ENCODE measurements around the gene DDB1.
"Not testable (repeated sequence)": the region's sequence is repeated elsewhere in the genome, so short reads cannot be mapped to it uniquely, and the experiment has no call there.

Gene DDB1

DNA sequence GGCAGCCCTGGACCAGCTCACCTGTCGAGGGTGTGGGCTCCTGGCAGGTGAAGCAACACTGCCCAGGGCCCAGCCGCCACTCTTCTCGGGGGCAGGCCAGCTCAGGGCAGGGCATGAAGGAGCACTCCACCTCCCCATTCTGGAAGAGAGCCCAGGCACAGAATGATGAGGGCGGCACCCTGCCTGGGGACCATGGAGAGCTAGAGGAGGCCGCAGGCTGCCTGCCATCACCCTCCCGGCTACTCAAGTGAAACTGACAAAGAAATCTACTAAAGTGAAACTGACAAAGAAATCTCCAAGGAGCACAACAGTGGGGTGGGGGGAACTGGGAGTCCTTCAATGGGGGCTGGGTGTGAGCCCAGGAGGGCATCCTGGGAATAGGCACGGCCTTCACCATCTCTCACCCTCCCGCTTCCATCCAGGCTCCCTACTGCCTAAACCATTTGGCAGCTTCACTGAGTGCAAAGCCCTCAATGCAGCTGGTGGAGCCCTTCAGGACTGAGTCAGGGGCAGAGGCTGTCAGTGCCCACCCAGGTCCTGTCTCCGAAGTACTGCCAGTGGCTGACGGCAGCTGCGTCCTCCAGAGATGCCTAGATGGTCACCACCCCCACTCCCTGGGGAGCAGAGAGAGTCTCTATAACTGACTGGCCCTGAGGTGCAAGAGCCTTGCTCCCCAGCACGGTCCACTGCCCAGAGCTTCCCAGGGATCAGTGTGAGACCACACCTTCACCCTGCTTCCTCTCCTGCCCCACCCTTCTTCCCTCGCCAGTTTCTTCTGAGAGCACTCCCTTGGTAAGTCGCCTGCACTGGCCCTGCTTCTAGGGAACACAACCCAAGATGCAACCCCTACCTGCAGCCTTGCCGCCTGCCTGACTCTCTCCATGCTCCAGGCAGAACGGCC, 59.5 kb downstream of the DDB1 start:
- DNase-seq: peak in 41 of 58 donors; percentile 13 to 86 (median 50)

DNA sequence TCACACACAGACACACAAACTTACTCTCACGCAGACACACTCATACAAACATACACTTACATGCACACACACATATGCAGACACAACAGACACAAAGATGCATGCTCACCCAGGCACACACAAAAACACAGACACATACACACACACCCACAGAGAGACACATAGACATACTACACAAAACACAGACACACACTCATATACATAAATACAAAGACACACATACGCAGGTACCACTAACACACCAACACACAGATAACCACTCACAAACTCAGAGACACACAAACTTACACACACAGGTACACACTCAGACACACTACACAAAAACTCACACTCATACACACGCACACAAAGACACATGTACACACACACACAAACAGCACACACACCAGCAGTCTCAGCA, 60.2 kb downstream of the DDB1 start:
- no peak for DNase-seq

DNA sequence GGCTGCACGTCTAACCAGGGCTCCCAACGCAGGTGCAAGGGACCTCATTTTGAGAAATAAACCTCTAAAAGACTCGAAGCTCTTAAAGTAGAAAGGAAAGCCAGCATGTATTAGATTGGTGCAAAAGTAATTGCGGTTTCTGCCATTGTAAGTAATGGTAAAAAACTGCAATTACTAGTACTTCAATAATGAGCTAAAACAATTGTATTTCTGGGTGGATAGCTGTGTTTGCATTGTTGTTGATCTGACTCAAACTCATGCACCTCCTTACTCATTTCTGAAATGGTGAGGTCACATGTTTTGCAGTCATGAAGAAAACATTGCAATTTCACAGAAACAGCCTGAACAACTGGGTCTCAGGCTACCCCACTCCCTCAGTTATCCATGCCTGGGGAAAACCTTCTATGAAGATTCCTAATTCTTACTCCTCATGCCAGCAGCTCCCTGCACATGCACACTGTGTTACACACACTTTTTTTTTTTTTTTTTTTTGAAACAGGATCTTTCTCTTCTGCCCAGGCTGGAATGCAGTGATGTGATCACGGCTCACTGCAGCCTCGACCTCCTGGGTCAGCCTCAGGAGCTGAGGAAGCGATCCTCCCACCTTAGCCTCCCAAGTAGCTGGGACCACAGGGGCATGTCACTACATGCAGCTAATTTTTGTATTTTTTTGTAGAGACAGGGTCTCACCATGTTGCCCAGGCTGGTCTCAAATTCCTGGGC, 62.4 kb downstream of the DDB1 start:
- no peak for DNase-seq

DNA sequence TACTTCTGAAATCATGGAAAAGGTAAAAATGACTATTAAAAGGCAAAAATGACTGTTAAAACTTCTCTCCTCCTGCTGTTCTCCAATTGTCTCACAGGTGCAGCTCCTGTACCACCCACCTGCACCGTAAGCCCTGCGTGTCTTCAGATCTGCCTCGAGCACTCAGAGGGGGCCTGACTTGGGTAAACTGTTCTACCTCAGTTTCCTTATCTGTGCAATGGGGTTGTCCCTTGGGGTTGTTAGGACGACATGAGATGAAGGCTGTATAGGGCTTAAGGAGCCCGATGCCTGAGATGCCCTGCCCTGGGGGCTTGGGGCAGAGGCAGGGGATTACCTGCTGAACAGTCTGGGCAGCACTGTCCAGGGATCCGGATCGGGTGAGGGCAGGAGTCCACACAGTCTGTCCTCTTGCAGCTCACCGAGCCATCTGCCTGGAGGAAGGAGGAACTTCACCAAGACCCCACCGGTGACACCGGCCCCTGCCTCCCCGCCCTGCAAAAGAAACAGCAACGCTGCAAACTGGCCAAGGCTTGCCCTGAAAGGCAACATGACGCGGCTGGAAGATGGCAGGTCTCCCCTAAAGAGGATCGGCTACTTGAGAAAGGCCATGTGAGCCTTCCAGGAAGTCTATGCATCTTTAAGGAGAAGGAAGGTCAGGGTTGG, 64.2 kb downstream of the DDB1 start:
- DNase-seq: no peak

DNA sequence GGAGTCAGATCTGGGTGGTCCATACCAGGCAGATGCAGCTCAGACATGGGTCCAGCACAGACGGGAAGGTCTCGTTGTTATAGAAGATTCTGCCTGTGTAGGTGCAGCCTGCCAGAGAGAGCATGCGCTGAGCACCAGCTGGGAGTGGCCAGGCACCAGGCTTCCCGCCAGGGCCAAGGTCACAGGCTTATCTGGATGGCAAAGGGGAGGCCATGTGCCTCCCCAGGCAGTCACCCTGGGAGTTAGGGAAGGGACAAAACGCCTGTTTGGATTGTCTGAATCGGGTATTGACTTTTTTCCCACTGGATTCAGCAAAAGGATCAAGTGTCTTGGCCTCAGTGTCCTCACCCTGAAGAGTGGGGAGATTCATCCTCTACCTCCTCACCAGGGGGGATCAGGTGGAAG, 65.5 kb downstream of the DDB1 start:
- no peak for DNase-seq

DNA sequence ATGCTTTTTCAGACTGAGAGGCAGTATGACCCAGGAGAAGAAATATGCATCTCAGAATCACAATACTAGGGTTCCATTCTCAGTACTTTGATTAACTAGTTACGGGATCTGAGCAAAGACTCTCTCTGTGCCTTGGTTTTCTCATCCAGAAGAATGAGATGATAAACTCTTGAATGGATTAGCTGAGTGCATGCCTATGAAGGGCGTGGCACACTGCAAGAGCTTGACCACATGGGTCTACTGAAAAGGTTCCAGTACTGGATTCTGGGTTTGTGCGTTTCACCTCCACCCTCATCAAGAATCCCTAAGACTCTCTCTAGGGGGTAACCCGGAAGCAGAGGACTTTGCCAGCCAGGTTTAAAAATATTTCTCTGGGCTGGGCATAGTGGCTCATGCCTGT, 66.3 kb downstream of the DDB1 start:
- no peak for DNase-seq

DNA sequence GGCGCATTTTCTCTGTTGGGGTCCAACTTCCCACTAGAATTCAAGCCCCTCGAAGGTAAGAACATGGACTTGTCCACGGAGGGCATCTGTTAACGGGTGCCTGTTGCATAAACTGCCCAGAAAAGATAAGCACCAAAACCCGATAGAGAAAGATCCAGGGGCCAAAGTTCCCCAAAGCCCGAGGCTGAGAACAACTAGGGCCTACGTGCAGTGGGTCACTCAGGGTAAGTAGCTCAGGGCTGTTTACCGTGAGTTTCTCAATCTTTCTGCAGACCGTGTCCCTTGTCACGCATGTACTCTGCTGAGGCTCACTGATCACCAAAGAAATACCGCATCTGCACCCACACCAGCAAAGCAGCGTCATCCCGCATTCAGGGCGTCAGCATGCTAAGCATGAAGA, 67.5 kb downstream of the DDB1 start:
- DNase-seq: no peak

DNA sequence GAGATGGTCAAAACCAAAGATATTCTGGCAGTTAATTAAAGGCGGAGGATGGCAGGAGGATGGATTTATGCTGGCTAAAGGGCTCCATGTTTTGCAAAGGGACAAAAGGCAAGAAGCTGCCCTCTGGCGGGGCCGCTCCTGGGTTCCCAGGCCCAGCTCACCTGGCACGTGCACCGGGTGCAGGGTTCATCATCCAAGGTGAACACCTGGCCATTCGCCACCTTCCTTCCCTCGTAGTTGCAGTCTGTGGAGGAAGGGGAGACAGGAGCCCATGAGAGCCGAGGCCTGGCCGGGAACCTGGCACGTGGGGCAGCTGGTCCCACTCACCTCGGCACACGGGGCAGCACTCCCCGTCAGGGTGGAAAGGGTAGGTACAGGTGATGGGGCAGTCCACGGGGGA, 68.1 kb downstream of the DDB1 start:
- no peak for DNase-seq

DNA sequence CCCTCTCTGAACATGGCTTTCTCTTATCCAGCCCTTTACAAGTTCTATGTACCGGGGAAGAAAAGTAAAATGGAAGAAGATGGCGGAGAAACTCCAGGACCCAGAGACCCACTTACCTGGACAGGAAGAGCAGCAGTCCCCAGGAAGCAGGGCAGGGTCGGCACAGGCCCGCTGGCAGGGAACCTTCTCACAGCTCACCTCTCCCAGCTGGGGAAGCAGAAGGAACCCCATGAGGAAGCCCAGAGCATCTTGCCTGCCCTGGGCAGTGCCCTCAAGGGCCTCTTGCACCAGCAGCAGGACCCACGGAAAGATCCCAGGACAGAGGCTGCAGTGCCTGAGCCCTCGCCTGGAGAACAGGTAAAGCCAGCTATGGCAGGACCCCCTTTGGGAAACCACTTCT, 68.5 kb downstream of the DDB1 start:
- no peak for DNase-seq

DNA sequence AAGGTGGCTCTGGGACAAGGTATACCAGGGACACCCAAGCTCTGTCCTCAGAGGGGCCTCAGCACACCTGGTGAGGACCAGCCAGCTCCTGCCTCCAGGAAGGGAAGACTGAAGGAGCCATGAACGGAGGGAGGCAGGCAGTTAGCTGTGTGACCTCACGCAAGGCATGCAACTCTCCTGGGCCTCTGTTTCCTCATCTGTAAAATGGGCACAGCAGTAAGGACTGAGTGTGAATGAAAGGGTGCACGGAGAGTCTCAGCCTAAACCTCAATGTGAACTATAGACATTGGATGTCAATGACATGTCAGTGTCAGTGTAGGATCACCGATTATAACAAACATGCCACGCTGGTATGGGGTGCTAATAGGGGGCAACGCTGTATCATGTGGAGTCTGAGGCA, 73.5 kb downstream of the DDB1 start:
- no peak for DNase-seq

DNA sequence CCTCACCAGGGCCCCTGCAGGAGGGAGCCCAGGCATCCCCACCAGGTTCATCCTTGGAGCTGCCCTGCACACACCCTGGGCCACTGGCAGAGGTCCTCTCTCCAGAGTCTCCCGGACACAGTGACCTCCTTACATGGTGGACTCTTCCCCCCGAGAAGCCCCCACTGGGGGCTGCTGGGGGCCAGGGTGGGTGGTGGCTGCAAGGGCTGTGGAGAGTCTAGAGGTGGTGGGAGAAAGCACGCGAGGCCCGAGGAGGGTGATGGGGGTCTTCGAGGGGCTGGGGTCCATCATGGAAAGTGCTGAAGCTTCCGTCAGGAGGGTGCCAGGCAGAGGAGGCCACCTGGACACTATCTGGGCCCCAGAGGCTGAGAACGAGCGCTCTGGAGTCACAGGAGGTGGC, 74.4 kb downstream of the DDB1 start:
- no peak for DNase-seq

DNA sequence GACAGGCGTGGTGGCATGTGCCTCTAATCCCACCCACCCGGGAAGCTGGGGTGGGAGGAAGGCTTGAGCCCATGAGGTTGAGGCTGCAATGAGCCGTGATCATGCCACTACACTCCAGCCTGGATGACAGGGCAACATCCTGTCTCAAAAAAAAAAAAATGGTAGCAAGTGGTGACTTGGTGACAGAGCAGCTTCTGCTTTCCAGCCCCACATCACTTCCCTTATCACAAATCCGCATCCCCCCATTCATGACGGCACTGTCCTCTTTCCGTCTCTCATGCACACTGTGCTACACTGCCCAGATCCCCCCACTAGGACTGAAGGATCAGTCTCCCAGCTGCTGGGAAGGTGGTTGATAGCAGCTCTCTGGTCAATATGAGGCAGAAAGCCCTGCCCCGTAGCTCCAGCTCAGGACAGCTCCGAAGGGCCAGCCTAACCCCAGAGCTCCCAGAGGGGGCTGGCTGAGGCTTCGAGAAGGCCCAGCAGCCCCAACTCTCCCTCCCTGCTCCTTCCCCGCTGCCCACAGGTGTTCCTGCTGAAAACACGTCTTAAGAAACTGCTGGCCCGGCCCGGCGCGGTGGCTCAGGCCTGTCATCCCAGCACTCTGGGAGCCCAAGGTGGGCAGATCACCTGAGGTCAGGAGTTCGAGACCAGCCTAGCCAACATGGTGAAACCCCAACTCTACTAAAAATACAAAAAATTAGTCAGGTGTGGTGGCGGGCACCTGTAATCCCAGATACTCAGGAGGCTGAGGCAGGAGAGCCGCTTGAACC, 76.0 kb downstream of the DDB1 start:
- no peak for DNase-seq

DNA sequence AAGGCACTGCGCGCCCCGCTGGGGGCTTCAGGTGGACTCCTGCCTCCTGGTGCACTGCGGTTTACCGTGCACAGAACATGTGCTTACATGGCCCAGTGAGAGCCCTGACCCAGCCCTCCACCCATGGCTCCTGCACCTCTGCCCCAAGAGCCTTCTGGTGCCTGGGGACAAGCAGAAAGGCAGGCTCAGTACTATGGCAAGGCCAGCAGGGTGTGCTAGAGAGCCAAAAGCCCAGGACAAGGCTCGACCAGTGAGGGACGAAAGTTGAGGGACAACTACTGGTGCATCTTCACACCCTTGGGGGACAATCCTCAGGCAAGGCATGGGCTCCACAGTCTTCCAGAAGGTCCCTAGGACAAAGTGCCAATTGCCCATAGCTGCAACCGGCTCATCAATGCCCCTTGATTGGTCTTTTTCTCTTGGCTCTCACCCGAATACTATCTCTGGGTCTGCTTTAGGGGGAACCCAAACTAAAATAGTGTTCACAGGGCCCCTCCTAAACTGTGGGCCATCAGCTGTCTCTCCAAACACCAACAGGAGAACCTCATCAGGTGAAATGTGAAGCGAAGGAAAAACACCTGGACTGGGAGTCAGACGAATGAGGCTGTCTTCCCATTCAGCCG, 78.4 kb downstream of the DDB1 start:
- peak in 41 of 58 donors; percentile 1 to 54 (median 22) for DNase-seq

DNA sequence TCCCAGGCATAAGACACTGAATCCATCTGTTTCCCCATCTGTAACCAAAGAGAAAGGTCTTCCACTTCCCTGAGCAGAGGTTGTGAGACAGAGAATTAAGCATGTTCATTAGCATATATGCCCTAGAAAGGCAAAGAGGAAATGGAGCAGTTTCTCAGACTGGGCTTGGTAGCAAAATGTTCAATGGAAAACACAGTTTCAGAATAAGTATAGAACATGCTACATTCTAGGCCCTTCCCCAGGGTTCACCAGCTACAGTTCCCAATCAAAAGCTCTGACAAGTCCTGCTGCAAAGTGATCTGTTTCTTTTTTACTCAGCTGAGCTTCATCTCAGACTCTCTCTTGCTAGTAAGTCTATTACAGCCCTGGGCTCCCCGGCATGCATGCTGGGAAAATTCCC, 80.6 kb downstream of the DDB1 start:
- DNase-seq: not testable (repeated sequence)

DNA sequence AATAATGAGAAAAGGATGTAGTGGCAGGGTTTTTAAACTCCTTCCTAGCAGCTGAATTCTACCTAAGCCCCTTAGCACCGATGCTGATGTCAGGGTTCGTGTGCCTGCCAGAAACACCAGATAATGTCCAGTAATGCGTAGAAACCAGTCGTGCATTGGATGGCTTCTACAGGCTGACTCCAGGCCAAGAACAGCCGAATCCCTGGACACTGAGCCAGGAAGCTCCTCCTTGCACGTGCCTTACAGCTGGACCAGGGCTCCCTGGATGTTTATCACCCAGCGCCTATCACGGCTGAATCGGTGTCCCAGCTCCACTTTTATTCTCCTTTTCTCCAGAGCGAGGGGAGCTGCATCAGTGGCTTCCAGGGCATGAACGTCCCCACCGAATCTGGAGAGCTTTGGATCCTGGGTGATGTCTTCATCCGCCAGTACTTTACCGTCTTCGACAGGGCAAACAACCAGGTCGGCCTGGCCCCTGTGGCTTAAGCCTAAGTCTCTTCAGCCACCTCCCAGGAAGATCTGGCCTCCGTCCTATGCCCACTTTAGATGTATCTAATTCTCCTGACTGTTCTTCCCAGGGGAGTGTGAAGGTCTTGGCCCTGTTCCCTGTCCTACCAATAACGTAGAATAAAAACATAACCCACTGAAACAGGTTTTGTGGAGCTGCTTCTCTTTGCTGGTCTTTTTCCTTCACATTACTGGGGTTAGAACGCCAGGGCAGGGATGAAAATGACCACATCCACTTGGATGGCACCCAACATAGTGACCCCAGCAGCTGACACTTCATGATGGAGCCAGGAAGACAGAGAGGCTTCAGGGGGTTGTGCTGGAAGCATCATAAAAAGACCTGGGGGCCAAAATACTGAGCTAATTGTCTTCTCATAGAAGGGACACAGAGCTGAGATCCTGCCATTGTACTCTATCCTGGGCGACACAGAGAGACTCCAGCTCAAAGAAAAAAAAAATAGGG, 81.8 kb downstream of the DDB1 start:
- not testable (repeated sequence) for DNase-seq
